Prostate gland (tissue), 2 donors: ENCODE measurements around the gene NOTCH1. TPM values are rescaled to one million over a fixed set of nuclear protein-coding genes. Genes with fewer than 3 reads are reported as not detected.

Source experiments
- DNase-seq: peaks from one replicate; pipeline ENCODE4 v3.0.0-alpha.2; 2019; ENCODE audit warnings: low spot score
- H3K27ac ChIP-seq, 2 donors: fragments of 200-600 bp; sonication (generic); 2 replicates each; pipeline ENCODE4 v1.5.1; 2017 to 2019
- H3K27me3 ChIP-seq: fragments of 200-600 bp; sonication (generic); replicated peaks from 2 replicates; pipeline ENCODE4 v1.5.1; 2019; ENCODE audit not compliant: insufficient read depth
- H3K36me3 ChIP-seq, 2 donors: fragments of 200-600 bp; sonication (generic); 1 replicate in 1 of 2; 2 replicates in 1 of 2; pipeline versions ENCODE4 v1.5.1 to v1.8.1; 2017 to 2019
- H3K4me1 ChIP-seq: fragments of 200-600 bp; sonication (generic); replicated peaks from 2 replicates; pipeline ENCODE4 v1.5.1; 2019
- H3K4me3 ChIP-seq, 2 donors: fragments of 200-600 bp; sonication (generic); 2 replicates each; pipeline ENCODE4 v1.5.1; 2017 to 2019
- H3K9me3 ChIP-seq: fragments of 200-600 bp; sonication (generic); 2 replicates; pipeline ENCODE4 v1.5.1; 2017
- POLR2A ChIP-seq: fragments of 450-650 bp; IDR thresholded peaks from one replicate; pipeline ENCODE4 v1.6.1; 2016; ENCODE audit warnings: antibody characterized with exemption, mild to moderate bottlenecking
- POLR2AphosphoS5 ChIP-seq: sonication (generic); formaldehyde crosslinking; IDR thresholded peaks from one replicate; pipeline ENCODE4 v1.6.1; 2017; ENCODE audit warnings: antibody characterized with exemption
- WGBS: methylation state at CpG from one replicate; pipeline ENCODE4 v1.1.5; 2018; 5-methylcytosine and 5-hydroxymethylcytosine counted together
- intact Hi-C: fragments of 100-400 bp; cut with DNase I; formaldehyde crosslinking; loops from one replicate; pipeline ENCODE4 v1.14.2; 2022
- total RNA-seq, 2 donors: library from RNA; depleted of rRNA; stranded (reverse); fragments of >200 nt; gene quantifications; one replicate each; pipeline ENCODE4 v1.1.0, GENCODE V29; 2016
- TF ChIP-seq, protein P1 (sequence below), 4 experiments: fragments of 200-600 bp in 2 of 4; fragments of 450-650 bp in 2 of 4; sonication (generic) in 2 of 4; IDR thresholded peaks; 1 replicate in 3 of 4; 2 replicates in 1 of 4; pipeline ENCODE4 v1.5.1; 2016 to 2019; ENCODE audit warnings: antibody characterized with exemption in 4 of 4, mild to moderate bottlenecking in 2 of 4, moderate library complexity in 2 of 4

Gene NOTCH1
- total RNA-seq, 2 donors from 2014 or later: 38.0 to 63.3 TPM

GRCh38 chr9:136502940-136503550, 42.8 kb downstream of the NOTCH1 start:
- Histone ChIP-seq H3K4me3 (no peak overlapping the region), H3K9me3 (no peaks in the 10 kb centered on the region), H3K4me1 (no peaks in the 10 kb centered on the region), H3K36me3 (peaks cover 10 to 58% of the 10 kb centered on the region in 2 donors), H3K27ac (no peak overlapping the region), H3K27me3 (no peaks in the 10 kb centered on the region)
- 81% methylated on average over 31 of the region's 33 CpGs for WGBS
- no peak for DNase-seq
- TF ChIP-seq, protein P1, sequence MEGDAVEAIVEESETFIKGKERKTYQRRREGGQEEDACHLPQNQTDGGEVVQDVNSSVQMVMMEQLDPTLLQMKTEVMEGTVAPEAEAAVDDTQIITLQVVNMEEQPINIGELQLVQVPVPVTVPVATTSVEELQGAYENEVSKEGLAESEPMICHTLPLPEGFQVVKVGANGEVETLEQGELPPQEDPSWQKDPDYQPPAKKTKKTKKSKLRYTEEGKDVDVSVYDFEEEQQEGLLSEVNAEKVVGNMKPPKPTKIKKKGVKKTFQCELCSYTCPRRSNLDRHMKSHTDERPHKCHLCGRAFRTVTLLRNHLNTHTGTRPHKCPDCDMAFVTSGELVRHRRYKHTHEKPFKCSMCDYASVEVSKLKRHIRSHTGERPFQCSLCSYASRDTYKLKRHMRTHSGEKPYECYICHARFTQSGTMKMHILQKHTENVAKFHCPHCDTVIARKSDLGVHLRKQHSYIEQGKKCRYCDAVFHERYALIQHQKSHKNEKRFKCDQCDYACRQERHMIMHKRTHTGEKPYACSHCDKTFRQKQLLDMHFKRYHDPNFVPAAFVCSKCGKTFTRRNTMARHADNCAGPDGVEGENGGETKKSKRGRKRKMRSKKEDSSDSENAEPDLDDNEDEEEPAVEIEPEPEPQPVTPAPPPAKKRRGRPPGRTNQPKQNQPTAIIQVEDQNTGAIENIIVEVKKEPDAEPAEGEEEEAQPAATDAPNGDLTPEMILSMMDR (IDR thresholded peaks at IDR 0.05): no peak
- no peak for TF ChIP-seq POLR2AphosphoS5
- TF ChIP-seq POLR2A: no peak
- intact Hi-C loops: no loop called here

DNA sequence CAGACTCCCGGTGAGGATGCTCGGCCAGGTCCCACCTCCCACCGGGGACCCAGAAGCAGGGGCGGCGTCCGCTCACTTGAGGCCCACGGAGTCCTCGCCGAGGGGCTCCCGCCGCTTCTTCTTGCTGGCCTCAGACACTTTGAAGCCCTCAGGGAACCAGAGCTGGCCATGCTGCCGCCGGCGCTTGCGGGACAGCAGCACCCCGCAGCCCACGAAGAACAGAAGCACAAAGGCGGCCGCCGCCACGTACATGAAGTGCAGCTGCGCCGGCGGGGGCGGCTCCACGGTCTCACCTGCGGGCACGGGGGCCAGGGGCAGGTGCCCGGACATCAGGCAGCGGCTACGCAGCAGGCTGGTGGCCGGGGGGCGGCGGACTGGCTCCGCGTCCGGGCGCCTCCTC, 43.7 kb downstream of the NOTCH1 start:
- WGBS: 98% methylated on average over 27 of the region's 38 CpGs
- no peaks in the 10 kb centered on the region for H3K27me3 ChIP-seq
- H3K4me3 ChIP-seq: no peak overlapping the region
- H3K36me3 ChIP-seq: peaks cover 8 to 49% of the 10 kb centered on the region in 2 donors
- no peaks in the 10 kb centered on the region for H3K9me3 ChIP-seq
- no peaks in the 10 kb centered on the region for H3K4me1 ChIP-seq
- intact Hi-C loops: no loop called here
- no peak overlapping the region for H3K27ac ChIP-seq
- no peak for DNase-seq
- TF ChIP-seq, protein P1 (IDR thresholded peaks at IDR 0.05): no peak
- TF ChIP-seq POLR2AphosphoS5 (no peak), POLR2A (no peak)

DNA sequence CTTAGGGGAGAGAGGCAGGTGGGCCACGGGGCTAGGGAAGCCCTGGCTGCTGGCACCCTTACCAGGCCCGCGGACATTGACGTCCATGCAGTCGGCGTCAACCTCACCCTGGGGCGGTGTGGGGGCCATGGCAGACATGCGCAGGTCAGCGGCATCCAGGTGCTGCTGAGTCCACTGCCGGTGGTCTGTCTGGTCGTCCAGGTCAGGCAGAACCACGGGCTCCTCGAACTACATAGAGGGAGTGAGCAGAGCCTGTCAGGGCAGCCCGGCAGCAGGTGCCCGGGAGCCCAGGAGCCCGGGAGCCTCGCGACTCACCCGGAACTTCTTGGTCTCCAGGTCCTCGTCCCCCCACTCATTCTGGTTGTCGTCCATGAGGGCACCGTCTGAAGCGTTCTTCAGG, 44.2 kb downstream of the NOTCH1 start:
- peaks cover 8 to 47% of the 10 kb centered on the region in 2 donors for H3K36me3 ChIP-seq
- DNase-seq: no peak
- intact Hi-C loops: no loop called here
- no peaks in the 10 kb centered on the region for H3K9me3 ChIP-seq
- 87% methylated on average over 22 of the region's 23 CpGs for WGBS
- no peaks in the 10 kb centered on the region for H3K27me3 ChIP-seq
- H3K4me1 ChIP-seq: no peaks in the 10 kb centered on the region
- TF ChIP-seq POLR2A (no peak), POLR2AphosphoS5 (no peak)
- TF ChIP-seq, protein P1 (IDR thresholded peaks at IDR 0.05): no peak
- H3K27ac ChIP-seq: no peak overlapping the region
- H3K4me3 ChIP-seq: no peak overlapping the region

GRCh38 chr9:136499935-136500910, 45.6 kb downstream of the NOTCH1 start:
- Histone ChIP-seq H3K36me3 (peaks cover 8 to 48% of the 10 kb centered on the region in 2 donors), H3K4me1 (no peaks in the 10 kb centered on the region), H3K9me3 (no peaks in the 10 kb centered on the region), H3K27ac (no peak overlapping the region), H3K4me3 (no peak overlapping the region), H3K27me3 (no peaks in the 10 kb centered on the region)
- TF ChIP-seq POLR2A: no peak
- TF ChIP-seq, protein P1 (IDR thresholded peaks at IDR 0.05): no peak
- TF ChIP-seq POLR2AphosphoS5: no peak
- 88% methylated on average over 34 of the region's 50 CpGs for WGBS
- no peak for DNase-seq
- intact Hi-C loops: no loop called here
